ENCODE measurements around the gene RCSD1. TPM values are rescaled to one million over a fixed set of nuclear protein-coding genes. Genes with fewer than 3 reads are reported as not detected.

Gene RCSD1
- total RNA-seq, 4 donors from 2014 or later, result 7.1 to 14.2 (median 10.8) TPM

GRCh38 chr1:167681024-167681423 lies 51.0 kb downstream of the RCSD1 start:
- no peak for DNase-seq
- no peak overlapping the region for H3K4me3 ChIP-seq (replicated peaks in 1 of 3)
- no peaks in the 10 kb centered on the region for H3K36me3 ChIP-seq
- TF ChIP-seq CTCF (IDR thresholded peaks at IDR 0.05) (no peak), POLR2A (IDR thresholded peaks at IDR 0.05) (no peak)
- no peaks in the 10 kb centered on the region for H3K4me1 ChIP-seq
- no peak overlapping the region for H3K27ac ChIP-seq
- WGBS, 2 donors, result 65 to 72% methylated on average over 3 of the region's 3 CpGs
- H3K27me3 ChIP-seq, result no peaks in the 10 kb centered on the region
- intact Hi-C loops (cut with DNase I), result no loop called here
- H3K9me3 ChIP-seq, result no peaks in the 10 kb centered on the region

DNA sequence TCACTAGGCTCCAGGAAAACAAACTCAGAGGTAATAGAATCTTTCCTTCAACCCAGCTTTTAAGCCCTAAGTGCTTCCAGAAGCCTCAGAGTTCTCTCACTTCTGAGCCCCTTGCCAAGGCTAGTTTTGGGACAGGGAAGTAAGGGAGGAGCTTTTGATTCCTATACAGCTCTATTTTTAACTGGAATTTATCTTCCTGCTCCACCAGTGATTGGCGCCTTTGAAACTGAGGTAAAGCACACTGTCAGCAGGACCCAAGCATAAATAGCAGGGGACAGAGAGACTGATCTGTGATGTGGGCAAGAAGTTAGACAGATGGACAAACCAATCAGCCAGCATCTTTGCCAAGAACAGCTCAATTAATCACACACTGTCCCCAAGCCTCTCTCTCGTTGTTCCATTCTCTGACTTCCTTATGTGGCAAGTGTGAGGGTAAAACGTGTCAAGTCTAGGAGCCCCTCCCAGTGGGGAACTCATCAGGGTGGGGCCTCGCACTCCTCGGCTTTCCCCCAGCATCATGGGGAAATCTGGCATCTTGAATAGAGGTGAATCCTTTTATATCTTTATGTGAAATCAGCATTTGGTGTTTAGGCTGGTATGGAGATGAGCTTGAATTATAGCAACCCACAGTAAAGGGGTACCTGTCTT lies 51.5 kb downstream of the RCSD1 start:
- no peak for TF ChIP-seq POLR2A (IDR thresholded peaks at IDR 0.05)
- no peak for TF ChIP-seq CTCF (IDR thresholded peaks at IDR 0.05)
- intact Hi-C loops (cut with DNase I), result no loop called here
- H3K4me3 ChIP-seq (replicated peaks in 1 of 3), result no peak overlapping the region
- DNase-seq, result no peak
- no peaks in the 10 kb centered on the region for H3K9me3 ChIP-seq
- H3K27me3 ChIP-seq, result no peaks in the 10 kb centered on the region
- no peaks in the 10 kb centered on the region for H3K36me3 ChIP-seq
- no peak overlapping the region for H3K27ac ChIP-seq
- H3K4me1 ChIP-seq, result no peaks in the 10 kb centered on the region
- 55 to 65% methylated on average over 5 of the region's 5 CpGs for WGBS, 2 donors

GRCh38 chr1:167683226-167683625 lies 53.2 kb downstream of the RCSD1 start:
- DNase-seq, result no peak
- Histone ChIP-seq H3K27me3 (no peaks in the 10 kb centered on the region), H3K9me3 (no peaks in the 10 kb centered on the region), H3K4me1 (no peaks in the 10 kb centered on the region), H3K27ac (no peak overlapping the region), H3K36me3 (no peaks in the 10 kb centered on the region), H3K4me3 (replicated peaks in 1 of 3) (no peak overlapping the region)
- intact Hi-C loops (cut with DNase I), result no loop called here
- WGBS, 2 donors, result 87 to 94% methylated on average over 6 of the region's 6 CpGs
- TF ChIP-seq POLR2A (IDR thresholded peaks at IDR 0.05), result no peak
- TF ChIP-seq CTCF (IDR thresholded peaks at IDR 0.05), result no peak

GRCh38 chr1:167683641-167684502 lies 53.8 kb downstream of the RCSD1 start:
- Histone ChIP-seq H3K36me3 (no peaks in the 10 kb centered on the region), H3K27me3 (no peaks in the 10 kb centered on the region), H3K27ac (no peak overlapping the region), H3K4me3 (replicated peaks in 1 of 3) (no peak overlapping the region), H3K9me3 (no peaks in the 10 kb centered on the region), H3K4me1 (no peaks in the 10 kb centered on the region)
- TF ChIP-seq POLR2A (IDR thresholded peaks at IDR 0.05), result no peak
- TF ChIP-seq CTCF (IDR thresholded peaks at IDR 0.05), result no peak
- DNase-seq, result no peak
- WGBS, 2 donors, result 60% methylated on average over 15 of the region's 15 CpGs
- intact Hi-C loops (cut with DNase I), result no loop called here

DNA sequence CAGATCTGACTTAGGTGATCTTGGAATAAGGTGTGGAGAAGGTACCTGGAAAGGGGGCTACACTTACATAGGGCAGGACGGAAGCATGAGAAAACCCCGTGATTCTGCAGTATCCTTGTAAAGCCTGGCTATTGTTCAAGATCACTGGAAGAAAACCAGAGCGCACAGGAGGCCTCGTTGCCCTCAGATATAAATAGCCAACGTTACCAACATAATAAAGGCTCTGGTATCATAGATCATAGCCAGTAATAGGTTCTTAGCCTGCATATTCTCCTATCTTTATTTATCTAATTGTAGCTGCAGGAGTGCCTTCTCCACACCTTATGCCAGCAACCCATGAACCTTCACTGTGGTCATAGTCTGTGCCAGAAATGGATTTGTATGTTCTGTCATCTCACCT lies 55.8 kb downstream of the RCSD1 start:
- Histone ChIP-seq H3K36me3 (no peaks in the 10 kb centered on the region), H3K27ac (no peak overlapping the region), H3K4me3 (replicated peaks in 1 of 3) (no peak overlapping the region), H3K4me1 (no peaks in the 10 kb centered on the region), H3K9me3 (no peaks in the 10 kb centered on the region), H3K27me3 (no peaks in the 10 kb centered on the region)
- TF ChIP-seq POLR2A (IDR thresholded peaks at IDR 0.05), result no peak
- no peak for TF ChIP-seq CTCF (IDR thresholded peaks at IDR 0.05)
- 78 to 84% methylated on average over 5 of the region's 5 CpGs for WGBS, 2 donors
- no peak for DNase-seq
- intact Hi-C loops (cut with DNase I), result no loop called here

Data from thyroid gland (tissue), 4 donors.